ENCODE measurements around the gene GREB1. TPM values are rescaled to one million over a fixed set of nuclear protein-coding genes. Genes with fewer than 3 reads are reported as not detected.

Gene GREB1
- total RNA-seq, 2 experiments from 2014 or later: 0.13 to 0.33 TPM

DNA sequence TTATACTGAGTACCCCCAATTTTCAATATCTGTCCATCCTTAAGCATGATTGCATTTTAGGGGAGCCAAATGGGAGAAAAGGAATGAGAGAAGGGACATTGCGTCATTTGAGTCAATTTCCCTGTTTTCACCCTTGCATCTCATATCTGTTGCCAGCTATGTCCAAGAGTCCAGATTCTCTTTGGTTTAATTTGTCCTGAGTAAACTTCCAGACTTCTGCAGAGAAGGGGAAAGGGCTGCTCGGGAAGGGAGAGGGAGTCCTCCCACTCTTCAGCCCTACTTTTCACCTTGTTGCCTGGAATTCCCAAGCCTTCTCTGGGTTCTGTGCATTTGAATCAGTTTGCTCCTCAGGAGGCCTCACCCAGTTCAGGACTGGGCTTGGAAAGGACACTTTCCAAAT, 16.5 kb downstream of the GREB1 start:
- H3K27ac Mint-ChIP-seq: no peak overlapping the region
- POLR2A ChIA-PET: no interaction called here
- no peak overlapping the region for H3K4me3 Mint-ChIP-seq
- H3K9me3 Mint-ChIP-seq: no peaks in the 10 kb centered on the region
- DNase-seq: no peak
- CTCF ChIA-PET: no interaction called here
- peaks cover 5% of the 10 kb centered on the region for H3K4me1 Mint-ChIP-seq
- peaks cover 35% of the 10 kb centered on the region for H3K27me3 Mint-ChIP-seq
- no peaks in the 10 kb centered on the region for H3K36me3 Mint-ChIP-seq (ENCODE audit: low read depth)

DNA sequence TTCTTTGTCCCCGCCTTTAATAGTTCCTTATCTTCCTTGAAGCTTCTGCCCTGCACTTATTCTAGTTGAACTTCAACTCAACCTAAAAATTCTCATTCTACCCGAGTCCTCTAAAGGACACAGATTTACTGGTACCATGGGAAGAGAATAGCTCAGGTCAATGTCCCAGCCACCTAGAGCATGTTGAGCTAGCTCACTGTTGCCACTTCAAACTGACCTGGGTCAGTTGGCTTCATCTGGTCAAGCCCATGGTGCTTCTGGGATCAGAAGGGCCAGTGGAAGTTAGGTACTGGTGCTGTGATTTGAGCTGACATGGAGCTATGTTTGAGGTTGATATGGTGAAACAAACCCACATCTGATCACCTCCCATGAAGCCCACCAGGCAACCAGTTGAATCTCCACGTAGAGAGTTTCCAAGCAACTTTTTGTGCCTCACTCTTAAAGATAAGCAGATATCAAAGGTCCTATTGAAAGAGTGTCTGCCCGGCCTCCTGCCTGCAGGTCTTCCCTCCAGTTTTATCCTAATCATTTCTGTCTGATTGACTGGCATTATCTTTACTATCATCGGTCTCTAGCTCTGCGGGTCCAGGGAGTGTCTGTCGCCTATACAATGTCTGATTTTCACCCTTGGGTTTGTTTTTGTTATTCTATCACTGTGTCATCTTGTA, 17.2 kb downstream of the GREB1 start:
- POLR2A ChIA-PET: no interaction called here
- H3K4me1 Mint-ChIP-seq: peaks cover 5% of the 10 kb centered on the region
- no peak overlapping the region for H3K27ac Mint-ChIP-seq
- DNase-seq: no peak
- CTCF ChIA-PET: interaction anchor here (0.6 kb wide), 1 partner anchor 37 kb away, joined by 3 read pairs; no protein-coding TSS in a partner anchor
- H3K9me3 Mint-ChIP-seq: no peaks in the 10 kb centered on the region
- H3K27me3 Mint-ChIP-seq: peaks cover 42% of the 10 kb centered on the region
- no peaks in the 10 kb centered on the region for H3K36me3 Mint-ChIP-seq (ENCODE audit: low read depth)
- no peak overlapping the region for H3K4me3 Mint-ChIP-seq

- Mint-ChIP-seq H3K9me3 (no peaks in the 10 kb centered on the region), H3K36me3 (ENCODE audit: low read depth) (no peaks in the 10 kb centered on the region), H3K4me3 (no peak overlapping the region), H3K27me3 (peaks cover 49% of the 10 kb centered on the region), H3K27ac (no peak overlapping the region), H3K4me1 (peaks cover 5% of the 10 kb centered on the region)
- CTCF ChIA-PET: interaction anchor here (0.6 kb wide), 1 partner anchor 36 kb away, joined by 3 read pairs; no protein-coding TSS in a partner anchor
- POLR2A ChIA-PET: no interaction called here
- no peak for DNase-seq
These were observed 17.9 kb downstream of the GREB1 start for GRCh38 chr2:11551569-11552259.

DNA sequence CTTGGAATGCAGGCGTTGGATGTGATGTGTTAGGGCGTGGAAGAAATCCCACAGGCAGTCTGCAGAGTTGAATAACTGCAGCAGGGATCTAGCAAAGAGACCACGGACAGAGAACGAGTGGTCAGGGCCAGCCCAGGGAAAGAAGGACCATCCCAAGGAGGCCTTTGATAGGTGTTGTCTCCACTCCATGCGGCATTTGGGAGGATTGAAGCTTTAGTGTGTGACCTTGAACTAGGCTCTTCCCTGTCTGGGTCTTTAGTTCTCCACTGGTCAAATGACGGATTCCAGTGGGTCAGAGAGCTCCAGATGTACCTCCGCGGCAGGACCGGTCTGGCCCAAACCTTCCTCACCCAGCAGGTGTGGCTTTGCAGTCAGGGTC, 18.4 kb downstream of the GREB1 start:
- POLR2A ChIA-PET: no interaction called here
- peaks cover 5% of the 10 kb centered on the region for H3K4me1 Mint-ChIP-seq

DNA sequence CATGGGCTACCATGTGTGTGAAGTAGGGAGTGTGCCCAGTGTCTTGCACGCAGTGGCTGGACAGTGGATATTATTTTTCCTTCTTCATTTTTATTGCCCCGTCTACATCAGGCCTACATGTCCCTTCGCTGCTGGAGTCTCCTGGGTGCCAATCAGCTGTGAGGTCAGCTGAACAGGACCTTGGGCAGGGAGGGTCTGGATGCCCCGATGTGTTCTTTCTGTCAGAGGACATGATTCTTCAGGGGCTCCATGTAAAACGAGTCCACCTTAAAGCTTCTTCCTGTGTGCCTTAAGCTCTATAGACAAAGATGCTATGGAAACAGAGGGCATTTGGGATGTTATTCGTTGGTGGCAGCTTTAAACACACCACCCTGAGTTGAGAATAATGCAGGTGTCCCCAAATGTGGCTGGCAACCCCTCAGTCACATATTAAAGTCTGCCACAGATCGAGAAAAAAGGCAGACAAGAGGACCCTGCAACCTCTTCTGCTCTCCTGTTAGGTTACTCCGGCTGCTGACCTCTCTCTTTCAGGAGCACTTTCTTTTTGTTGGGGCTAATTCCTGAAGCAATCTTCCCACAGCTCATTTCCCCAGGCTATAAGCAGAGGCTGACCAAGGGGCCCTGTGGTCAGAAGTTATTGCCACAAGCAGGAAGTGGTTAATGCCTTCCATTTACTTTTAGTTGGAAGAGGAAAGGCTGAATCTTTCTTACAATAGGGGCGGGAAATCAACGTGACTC, 20.0 kb downstream of the GREB1 start:
- peaks cover 53% of the 10 kb centered on the region for H3K27me3 Mint-ChIP-seq
- DNase-seq: no peak
- H3K27ac Mint-ChIP-seq: no peak overlapping the region
- no peak overlapping the region for H3K4me3 Mint-ChIP-seq
- H3K9me3 Mint-ChIP-seq: no peaks in the 10 kb centered on the region
- CTCF ChIA-PET: no interaction called here
- POLR2A ChIA-PET: no interaction called here
- H3K4me1 Mint-ChIP-seq: peaks cover 5% of the 10 kb centered on the region
- H3K36me3 Mint-ChIP-seq (ENCODE audit: low read depth): no peaks in the 10 kb centered on the region

More for the DNA sequence above, 18.4 kb downstream of the GREB1 start:
- CTCF ChIA-PET: no interaction called here
- no peak for DNase-seq
- no peaks in the 10 kb centered on the region for H3K9me3 Mint-ChIP-seq
- peaks cover 52% of the 10 kb centered on the region for H3K27me3 Mint-ChIP-seq
- no peak overlapping the region for H3K4me3 Mint-ChIP-seq
- no peaks in the 10 kb centered on the region for H3K36me3 Mint-ChIP-seq (ENCODE audit: low read depth)
- H3K27ac Mint-ChIP-seq: no peak overlapping the region

GRCh38 chr2:11554399-11554716, 20.5 kb downstream of the GREB1 start:
- Mint-ChIP-seq H3K27me3 (peaks cover 53% of the 10 kb centered on the region), H3K36me3 (ENCODE audit: low read depth) (no peaks in the 10 kb centered on the region), H3K4me3 (no peak overlapping the region), H3K9me3 (no peaks in the 10 kb centered on the region), H3K27ac (no peak overlapping the region), H3K4me1 (peaks cover 5% of the 10 kb centered on the region)
- DNase-seq: no peak
- ChIA-PET CTCF (interaction anchor here (1.0 kb wide), 1 partner anchor 722 kb away, joined by 3 read pairs; no protein-coding TSS in a partner anchor), POLR2A (no interaction called here)

- H3K27ac Mint-ChIP-seq: no peak overlapping the region
- H3K4me1 Mint-ChIP-seq: peaks cover 5% of the 10 kb centered on the region
- H3K36me3 Mint-ChIP-seq (ENCODE audit: low read depth): no peaks in the 10 kb centered on the region
- no peak overlapping the region for H3K4me3 Mint-ChIP-seq
- DNase-seq: no peak
- POLR2A ChIA-PET: no interaction called here
- CTCF ChIA-PET: no interaction called here
- H3K27me3 Mint-ChIP-seq: peaks cover 48% of the 10 kb centered on the region
- H3K9me3 Mint-ChIP-seq: no peaks in the 10 kb centered on the region
These were observed 22.4 kb downstream of the GREB1 start for GRCh38 chr2:11556101-11556806.

DNA sequence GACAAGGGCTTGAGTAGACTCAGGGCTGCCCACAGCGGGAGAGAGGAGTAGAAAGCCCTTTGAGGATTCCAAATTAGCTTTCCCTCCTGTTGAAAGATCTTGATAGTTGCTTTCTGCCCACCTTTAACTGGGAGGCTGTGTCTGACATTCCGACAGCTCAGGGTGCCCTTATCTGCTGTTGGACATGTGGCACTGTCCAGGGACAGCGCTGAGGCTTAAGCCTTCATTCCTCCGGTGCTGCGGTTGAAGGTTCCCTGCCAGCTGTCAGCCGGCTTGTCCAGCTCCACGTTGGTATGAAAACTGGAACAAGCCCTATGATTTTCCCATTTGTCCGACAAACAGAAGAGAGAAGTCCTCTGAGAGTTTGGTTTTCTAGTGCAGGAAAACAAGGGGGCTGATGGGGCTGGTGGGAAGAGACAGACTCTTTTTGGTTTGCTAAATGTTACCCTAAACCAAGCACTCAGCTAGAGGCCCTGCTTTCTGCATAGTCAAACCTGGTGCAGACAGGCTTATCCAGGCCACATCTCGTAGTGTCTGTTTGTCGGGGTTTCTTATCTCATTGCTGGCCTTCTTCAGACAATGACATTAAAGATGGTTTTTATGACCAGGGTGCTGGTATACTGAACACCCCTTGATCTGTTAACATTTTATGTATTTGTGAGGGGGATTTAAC, 24.5 kb downstream of the GREB1 start:
- H3K27ac Mint-ChIP-seq: no peak overlapping the region
- no peaks in the 10 kb centered on the region for H3K9me3 Mint-ChIP-seq
- no peak for DNase-seq
- peaks cover 42% of the 10 kb centered on the region for H3K27me3 Mint-ChIP-seq
- no peak overlapping the region for H3K4me3 Mint-ChIP-seq
- peaks cover 5% of the 10 kb centered on the region for H3K4me1 Mint-ChIP-seq
- ChIA-PET POLR2A (no interaction called here), CTCF (interaction anchor here (0.6 kb wide), 1 partner anchor 16 kb away, joined by 3 read pairs; no protein-coding TSS in a partner anchor)
- H3K36me3 Mint-ChIP-seq (ENCODE audit: low read depth): no peaks in the 10 kb centered on the region

DNA sequence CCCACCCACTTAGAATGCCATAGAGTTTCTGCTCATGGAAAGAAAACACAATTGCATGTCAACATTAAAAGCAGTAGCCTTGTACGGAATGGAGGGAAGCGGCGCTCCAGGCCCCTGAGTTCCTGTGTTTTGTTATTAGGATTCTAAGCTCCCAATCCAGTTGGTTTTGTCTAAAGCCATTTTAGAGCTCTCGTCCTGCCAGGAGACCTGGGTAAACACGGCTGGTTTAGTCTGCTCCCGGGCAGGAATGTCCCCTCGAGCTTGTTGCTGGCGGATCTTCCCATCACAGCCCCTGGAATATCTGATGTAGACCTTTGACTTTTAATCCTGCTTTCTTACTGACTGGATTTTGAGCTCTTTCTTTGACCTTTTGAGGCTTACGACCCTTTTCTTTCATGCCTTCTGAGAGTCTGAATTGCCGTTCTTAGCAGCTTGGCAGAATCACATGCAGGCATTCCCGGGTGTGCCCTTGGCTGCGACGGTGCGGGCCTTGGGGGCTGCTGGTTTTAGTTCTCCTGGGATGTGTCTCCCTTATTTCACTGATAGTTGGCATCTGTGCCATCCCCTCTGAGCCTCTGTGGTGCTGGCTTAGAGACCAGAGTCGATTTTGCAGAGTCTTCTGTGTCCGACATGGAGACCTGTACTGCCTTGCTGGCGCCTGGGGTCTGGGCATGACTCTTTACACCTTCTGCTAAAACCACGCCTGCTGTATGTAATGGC, 25.4 kb downstream of the GREB1 start:
- Mint-ChIP-seq H3K9me3 (no peaks in the 10 kb centered on the region), H3K4me1 (peaks cover 3% of the 10 kb centered on the region), H3K27ac (no peak overlapping the region), H3K27me3 (peaks cover 36% of the 10 kb centered on the region), H3K36me3 (ENCODE audit: low read depth) (no peaks in the 10 kb centered on the region), H3K4me3 (no peak overlapping the region)
- POLR2A ChIA-PET: no interaction called here
- CTCF ChIA-PET: no interaction called here
- DNase-seq: no peak

DNA sequence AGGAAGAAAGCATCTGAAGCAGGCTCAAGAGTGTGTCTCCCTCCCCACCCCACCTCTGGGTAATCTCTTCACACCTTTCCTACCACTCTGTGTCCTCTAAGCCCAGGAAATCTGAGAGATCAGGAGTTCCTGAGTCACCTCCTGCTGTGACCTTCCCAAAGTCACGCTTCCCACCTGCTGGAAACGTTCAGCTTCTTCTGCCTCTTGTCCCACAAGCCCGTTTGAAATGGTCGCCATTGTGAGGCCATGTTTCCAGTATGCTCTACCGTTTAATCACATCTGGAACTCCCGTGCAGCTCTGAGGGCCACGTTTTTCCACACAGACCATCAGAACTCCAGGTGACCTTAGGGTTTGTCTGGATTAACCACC, 25.9 kb downstream of the GREB1 start:
- Mint-ChIP-seq H3K27me3 (peaks cover 32% of the 10 kb centered on the region), H3K4me3 (no peak overlapping the region), H3K36me3 (ENCODE audit: low read depth) (no peaks in the 10 kb centered on the region), H3K27ac (no peak overlapping the region), H3K4me1 (no peaks in the 10 kb centered on the region), H3K9me3 (no peaks in the 10 kb centered on the region)
- CTCF ChIA-PET: no interaction called here
- DNase-seq: no peak
- POLR2A ChIA-PET: no interaction called here

DNA sequence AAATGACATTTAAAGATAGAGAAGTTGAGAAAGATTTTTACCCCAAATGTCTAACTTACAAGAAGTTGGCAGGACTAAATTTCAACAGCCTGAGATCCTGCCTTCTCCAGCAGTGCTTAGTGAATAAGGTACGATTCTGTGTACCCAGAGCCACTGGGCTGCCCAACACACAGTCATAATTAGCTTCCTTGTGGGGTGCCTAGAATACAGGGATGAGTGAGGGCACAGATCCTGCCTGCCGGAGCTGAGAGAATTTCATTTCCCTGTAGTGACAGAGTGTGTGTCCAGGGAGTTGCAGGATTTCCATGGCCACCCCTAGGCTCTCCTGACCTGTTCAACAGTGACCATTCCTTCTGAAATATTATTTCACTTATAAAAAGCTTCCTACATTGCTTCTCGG, 27.0 kb downstream of the GREB1 start:
- no peak for DNase-seq
- no peaks in the 10 kb centered on the region for H3K9me3 Mint-ChIP-seq

GRCh38 chr2:11562011-11562410, 28.2 kb downstream of the GREB1 start:
- no peak for DNase-seq
- Mint-ChIP-seq H3K27ac (no peak overlapping the region), H3K9me3 (no peaks in the 10 kb centered on the region), H3K4me3 (no peak overlapping the region), H3K4me1 (no peaks in the 10 kb centered on the region), H3K27me3 (peaks cover 15% of the 10 kb centered on the region), H3K36me3 (ENCODE audit: low read depth) (no peaks in the 10 kb centered on the region)
- CTCF ChIA-PET: no interaction called here
- POLR2A ChIA-PET: no interaction called here

More for the DNA sequence above, 27.0 kb downstream of the GREB1 start:
- Mint-ChIP-seq H3K27me3 (peaks cover 24% of the 10 kb centered on the region), H3K36me3 (ENCODE audit: low read depth) (no peaks in the 10 kb centered on the region), H3K27ac (no peak overlapping the region), H3K4me3 (no peak overlapping the region), H3K4me1 (no peaks in the 10 kb centered on the region)
- ChIA-PET POLR2A (no interaction called here), CTCF (no interaction called here)

Measured in activated CD4-positive, alpha-beta memory T cell treated with anti-CD3 and anti-CD28 coated beads, Interleukin-2, amount 10 ng/mL, durations not matched to agents 7 days and 5 days (primary cell).